ENCODE results near the gene BANP.
"Not testable (repeated sequence)": the region's sequence is repeated elsewhere in the genome, so short reads cannot be mapped to it uniquely, and the experiment has no call there.

The BANP gene

GRCh38 chr16:88049561-88050545 lies 98.6 kb downstream of the BANP start:
- no peaks in the 10 kb centered on the region for H3K27me3 Mint-ChIP-seq (ENCODE audit: low read depth)
- no peaks in the 10 kb centered on the region for H3K4me1 Mint-ChIP-seq (ENCODE audit: low read depth)
- no peak overlapping the region for H3K4me3 Mint-ChIP-seq
- H3K27ac Mint-ChIP-seq: no peak overlapping the region
- H3K36me3 Mint-ChIP-seq (ENCODE audit: low read depth): peaks cover 8% of the 10 kb centered on the region
- H3K9me3 Mint-ChIP-seq: no peaks in the 10 kb centered on the region

- Mint-ChIP-seq H3K27ac (no peak overlapping the region), H3K36me3 (ENCODE audit: low read depth) (peaks cover 8% of the 10 kb centered on the region), H3K4me1 (ENCODE audit: low read depth) (no peaks in the 10 kb centered on the region), H3K4me3 (no peak overlapping the region), H3K9me3 (no peaks in the 10 kb centered on the region), H3K27me3 (ENCODE audit: low read depth) (no peaks in the 10 kb centered on the region)
Measured at GRCh38 chr16:88050952-88051660, 99.9 kb downstream of the BANP start.

GRCh38 chr16:88052661-88053060 lies 101.4 kb downstream of the BANP start:
- Mint-ChIP-seq H3K4me3 (no peak overlapping the region), H3K27ac (no peak overlapping the region), H3K4me1 (ENCODE audit: low read depth) (no peaks in the 10 kb centered on the region), H3K36me3 (ENCODE audit: low read depth) (peaks cover 8% of the 10 kb centered on the region), H3K9me3 (no peaks in the 10 kb centered on the region), H3K27me3 (ENCODE audit: low read depth) (no peaks in the 10 kb centered on the region)

GRCh38 chr16:88053479-88053878 lies 102.2 kb downstream of the BANP start:
- not testable (repeated sequence) for H3K4me3 Mint-ChIP-seq; H3K36me3 Mint-ChIP-seq (ENCODE audit: low read depth); H3K9me3 Mint-ChIP-seq; H3K4me1 Mint-ChIP-seq (ENCODE audit: low read depth); H3K27ac Mint-ChIP-seq; H3K27me3 Mint-ChIP-seq (ENCODE audit: low read depth)

- H3K27ac Mint-ChIP-seq: no peak overlapping the region
- no peak overlapping the region for H3K4me3 Mint-ChIP-seq
- no peaks in the 10 kb centered on the region for H3K9me3 Mint-ChIP-seq
- H3K36me3 Mint-ChIP-seq (ENCODE audit: low read depth): no peaks in the 10 kb centered on the region
- no peaks in the 10 kb centered on the region for H3K4me1 Mint-ChIP-seq (ENCODE audit: low read depth)
- no peaks in the 10 kb centered on the region for H3K27me3 Mint-ChIP-seq (ENCODE audit: low read depth)
Measured at GRCh38 chr16:88055356-88055755, 104.1 kb downstream of the BANP start.

- H3K27me3 Mint-ChIP-seq (ENCODE audit: low read depth): no peaks in the 10 kb centered on the region
- H3K4me1 Mint-ChIP-seq (ENCODE audit: low read depth): no peaks in the 10 kb centered on the region
- H3K4me3 Mint-ChIP-seq: no peak overlapping the region
- no peak overlapping the region for H3K27ac Mint-ChIP-seq
- H3K36me3 Mint-ChIP-seq (ENCODE audit: low read depth): no peaks in the 10 kb centered on the region
- no peaks in the 10 kb centered on the region for H3K9me3 Mint-ChIP-seq
Measured at GRCh38 chr16:88056212-88056611, 105.0 kb downstream of the BANP start.

GRCh38 chr16:88057656-88058055 lies 106.4 kb downstream of the BANP start:
- H3K4me1 Mint-ChIP-seq (ENCODE audit: low read depth): no peaks in the 10 kb centered on the region
- no peaks in the 10 kb centered on the region for H3K27me3 Mint-ChIP-seq (ENCODE audit: low read depth)
- no peak overlapping the region for H3K4me3 Mint-ChIP-seq
- H3K36me3 Mint-ChIP-seq (ENCODE audit: low read depth): no peaks in the 10 kb centered on the region
- no peak overlapping the region for H3K27ac Mint-ChIP-seq
- no peaks in the 10 kb centered on the region for H3K9me3 Mint-ChIP-seq

- no peaks in the 10 kb centered on the region for H3K27me3 Mint-ChIP-seq (ENCODE audit: low read depth)
- no peaks in the 10 kb centered on the region for H3K36me3 Mint-ChIP-seq (ENCODE audit: low read depth)
- H3K9me3 Mint-ChIP-seq: no peaks in the 10 kb centered on the region
- H3K4me3 Mint-ChIP-seq: no peak overlapping the region
- no peaks in the 10 kb centered on the region for H3K4me1 Mint-ChIP-seq (ENCODE audit: low read depth)
- no peak overlapping the region for H3K27ac Mint-ChIP-seq
Measured at GRCh38 chr16:88058136-88058535, 106.9 kb downstream of the BANP start.

GRCh38 chr16:88058817-88059216 lies 107.6 kb downstream of the BANP start:
- H3K4me3 Mint-ChIP-seq: no peak overlapping the region
- no peak overlapping the region for H3K27ac Mint-ChIP-seq
- no peaks in the 10 kb centered on the region for H3K4me1 Mint-ChIP-seq (ENCODE audit: low read depth)
- H3K9me3 Mint-ChIP-seq: no peaks in the 10 kb centered on the region
- H3K27me3 Mint-ChIP-seq (ENCODE audit: low read depth): no peaks in the 10 kb centered on the region
- H3K36me3 Mint-ChIP-seq (ENCODE audit: low read depth): no peaks in the 10 kb centered on the region

- Mint-ChIP-seq H3K4me3 (no peak overlapping the region), H3K4me1 (ENCODE audit: low read depth) (no peaks in the 10 kb centered on the region), H3K27me3 (ENCODE audit: low read depth) (no peaks in the 10 kb centered on the region), H3K36me3 (ENCODE audit: low read depth) (no peaks in the 10 kb centered on the region), H3K27ac (no peak overlapping the region), H3K9me3 (no peaks in the 10 kb centered on the region)
Measured at GRCh38 chr16:88059701-88060386, 108.6 kb downstream of the BANP start.

GRCh38 chr16:88060524-88061219 lies 109.4 kb downstream of the BANP start:
- H3K9me3 Mint-ChIP-seq: no peaks in the 10 kb centered on the region

GRCh38 chr16:88061346-88062110 lies 110.3 kb downstream of the BANP start:
- no peaks in the 10 kb centered on the region for H3K36me3 Mint-ChIP-seq (ENCODE audit: low read depth)
- no peaks in the 10 kb centered on the region for H3K27me3 Mint-ChIP-seq (ENCODE audit: low read depth)
- no peak overlapping the region for H3K4me3 Mint-ChIP-seq
- no peak overlapping the region for H3K27ac Mint-ChIP-seq
- H3K4me1 Mint-ChIP-seq (ENCODE audit: low read depth): no peaks in the 10 kb centered on the region
- H3K9me3 Mint-ChIP-seq: no peaks in the 10 kb centered on the region

More at GRCh38 chr16:88060524-88061219, 109.4 kb downstream of the BANP start:
- H3K27ac Mint-ChIP-seq: no peak overlapping the region
- H3K36me3 Mint-ChIP-seq (ENCODE audit: low read depth): no peaks in the 10 kb centered on the region
- no peaks in the 10 kb centered on the region for H3K27me3 Mint-ChIP-seq (ENCODE audit: low read depth)
- H3K4me1 Mint-ChIP-seq (ENCODE audit: low read depth): no peaks in the 10 kb centered on the region
- H3K4me3 Mint-ChIP-seq: no peak overlapping the region

- no peak overlapping the region for H3K27ac Mint-ChIP-seq
- no peaks in the 10 kb centered on the region for H3K27me3 Mint-ChIP-seq (ENCODE audit: low read depth)
- no peaks in the 10 kb centered on the region for H3K4me1 Mint-ChIP-seq (ENCODE audit: low read depth)
- H3K36me3 Mint-ChIP-seq (ENCODE audit: low read depth): no peaks in the 10 kb centered on the region
- no peaks in the 10 kb centered on the region for H3K9me3 Mint-ChIP-seq
- no peak overlapping the region for H3K4me3 Mint-ChIP-seq
Measured at GRCh38 chr16:88062341-88063210, 111.3 kb downstream of the BANP start.

All from T-helper 1 cell treated with Interleukin-12 subunit alpha and Interleukin-12 subunit beta and Interleukin-4 antibody, amounts not matched to agents 30 μg/mL and 1 μg/mL, for 36 hours (primary cell).